IMR-90 (cell line): ENCODE results near the gene VEPH1.

Source experiments
- CTCF ChIP-seq: conservative IDR thresholded peaks from 2 replicates; pipeline ENCODE4 v1.5.1; 2012; ENCODE audit warnings: mild to moderate bottlenecking, low read depth, low read length, improper control_type of control experiment
- FOS ChIP-seq: fragments of 150-350 bp; IDR thresholded peaks from 2 replicates; pipeline ENCODE4 v1.6.1; 2016; ENCODE audit warnings: low read depth, low read length
- MXI1 ChIP-seq: IDR thresholded peaks from 2 replicates; pipeline ENCODE4 v1.6.1; 2012; ENCODE audit warnings: low read depth, mild to moderate bottlenecking, low read length, moderate library complexity, borderline replicate concordance
- POLR2A ChIP-seq: IDR thresholded peaks from 2 replicates; pipeline ENCODE4 v1.6.1; 2012; ENCODE audit warnings: mild to moderate bottlenecking, low read depth, low read length
- RAD21 ChIP-seq: IDR thresholded peaks from 2 replicates; pipeline ENCODE4 v1.6.1; 2012; ENCODE audit warnings: low read length, improper control_type of control experiment
- RCOR1 ChIP-seq: IDR thresholded peaks from 2 replicates; pipeline ENCODE4 v1.6.1; 2012; ENCODE audit warnings: mild to moderate bottlenecking, low read length, improper control_type of control experiment; ENCODE audit not compliant: insufficient replicate concordance

DNA sequence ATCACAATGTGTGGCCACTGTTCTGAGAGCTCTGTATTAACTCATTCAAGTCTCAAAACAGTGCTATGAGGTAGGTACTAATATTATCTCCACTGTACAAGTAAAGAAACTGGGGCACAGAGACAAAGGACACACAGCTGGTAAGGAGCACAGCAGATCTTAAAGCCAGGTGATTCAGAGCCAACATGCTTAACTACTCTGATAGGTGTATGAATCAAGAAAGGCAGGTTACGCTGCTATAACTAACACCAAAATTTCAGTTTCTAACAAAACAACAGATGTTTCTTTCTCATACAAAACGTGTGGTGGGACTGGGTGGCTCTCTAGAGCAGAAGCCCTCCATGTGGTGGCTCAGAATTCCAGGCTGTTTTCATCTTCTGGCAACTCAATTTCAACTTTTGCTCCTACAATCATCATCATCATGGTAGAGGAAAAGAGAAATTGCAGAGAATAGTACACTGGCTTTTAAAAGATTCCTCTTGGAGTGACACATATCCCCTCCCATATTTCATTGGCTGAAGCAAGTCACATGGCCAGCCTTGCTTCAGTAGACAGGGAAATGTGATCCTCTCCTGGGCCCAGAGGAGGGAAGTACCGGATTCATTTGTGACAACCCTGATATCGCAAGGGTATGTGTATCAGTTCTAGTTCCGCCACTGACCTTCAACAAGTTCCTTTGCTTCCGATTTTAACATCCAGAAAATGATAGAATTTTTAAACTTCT is 192.7 kb downstream of the VEPH1 start:
- TF ChIP-seq RCOR1 (no peak), FOS (no peak), CTCF (no peak), RAD21 (no peak), POLR2A (no peak), MXI1 (no peak)
